Choroid plexus epithelial cell (primary cell): Measurements from ENCODE around the gene ING5.

Experiments used
- DNase-seq: peaks from one replicate; pipeline ENCODE4 v3.0.0-alpha.2; 2010; ENCODE audit warnings: low read depth
- H3K4me3 ChIP-seq: 2 replicates; pipeline ENCODE4 v1.5.1; 2011; ENCODE audit warnings: low read depth, mild to moderate bottlenecking, control low read depth, low read length, moderate library complexity
- CTCF ChIP-seq: conservative IDR thresholded peaks from 2 replicates; pipeline ENCODE4 v1.5.1; 2011; ENCODE audit warnings: low read depth, mild to moderate bottlenecking, control low read depth, inconsistent platforms, low read length, moderate library complexity

The ING5 gene

GRCh38 chr2:241777170-241777685, 75.4 kb downstream of the ING5 start:
- H3K4me3 ChIP-seq = no peak overlapping the region
- no peak for DNase-seq
- TF ChIP-seq CTCF = no peak

GRCh38 chr2:241777686-241778627, 76.1 kb downstream of the ING5 start:
- no peak for TF ChIP-seq CTCF
- no peak overlapping the region for H3K4me3 ChIP-seq
- no peak for DNase-seq
